Common myeloid progenitor, CD34-positive (primary cell): ENCODE results near the gene TCL1B.
"Not testable (repeated sequence)": the region's sequence is repeated elsewhere in the genome, so short reads cannot be mapped to it uniquely, and the experiment has no call there.

ENCODE experiments used
- CTCF ChIA-PET: fragments of 350-600 bp; sonication (Branson Sonifier 250); formaldehyde crosslinking; loops from one replicate; lab custom pipeline; 2021; ENCODE audit warnings: antibody characterized with exemption; lab: Charles Lee
- POLR2A ChIA-PET: fragments of 350-600 bp; sonication (Branson Sonifier 250); formaldehyde crosslinking; loops from one replicate; lab custom pipeline; 2021; ENCODE audit warnings: antibody characterized with exemption; lab: Charles Lee
- DNase-seq, 3 donors: peaks; one replicate each; pipeline versions ENCODE4 v3.0.0 to v3.0.0-alpha.2; 2013
- H3K27ac ChIP-seq, 2 experiments: 1 replicate in 1 of 2; 2 replicates in 1 of 2; pipeline ENCODE4 v1.7.0; 2013; ENCODE audit warnings: inconsistent platforms in 2 of 2, low read length in 2 of 2, mild to moderate bottlenecking in 2 of 2, low read depth in 1 of 2, moderate library complexity in 1 of 2; ENCODE audit not compliant: severe bottlenecking in 2 of 2, insufficient read depth in 1 of 2, poor library complexity in 1 of 2
- H3K27me3 ChIP-seq, 5 experiments: replicated peaks in 2 of 5; 1 replicate in 3 of 5; 2 replicates in 2 of 5; pipeline versions ENCODE4 v1.6.1 to v1.7.0; 2013; ENCODE audit warnings: low read length in 4 of 5, mild to moderate bottlenecking in 2 of 5, moderate library complexity in 2 of 5, inconsistent platforms in 1 of 5; ENCODE audit not compliant: insufficient read depth in 5 of 5, control insufficient read depth in 4 of 5
- H3K36me3 ChIP-seq, 4 experiments: 1 replicate in 2 of 4; 2 replicates in 2 of 4; pipeline versions ENCODE4 v1.6.1 to v1.7.0; 2013; ENCODE audit warnings: low read length in 3 of 4, control low read depth in 1 of 4, mild to moderate bottlenecking in 1 of 4; ENCODE audit not compliant: control insufficient read depth in 4 of 4, insufficient read depth in 4 of 4
- H3K4me1 ChIP-seq, 4 experiments: 1 replicate in 3 of 4; 2 replicates in 1 of 4; pipeline versions ENCODE4 v1.6.1 to v1.7.1; 2013; ENCODE audit warnings: low read length in 3 of 4, mild to moderate bottlenecking in 3 of 4, control low read depth in 1 of 4, inconsistent platforms in 1 of 4, moderate library complexity in 1 of 4; ENCODE audit not compliant: control insufficient read depth in 4 of 4, insufficient read depth in 4 of 4; ENCODE audit errors: control extremely low read depth in 1 of 4
- H3K4me3 ChIP-seq, 7 experiments: 1 replicate in 4 of 7; 2 replicates in 3 of 7; pipeline versions ENCODE4 v1.5.1 to v1.7.0; 2013; ENCODE audit warnings: mild to moderate bottlenecking in 7 of 7, low read length in 6 of 7, moderate library complexity in 6 of 7, inconsistent platforms in 2 of 7, low read depth in 2 of 7, control low read depth in 1 of 7; ENCODE audit not compliant: insufficient read depth in 4 of 7, control insufficient read depth in 1 of 7; ENCODE audit errors: extremely low read depth in 1 of 7
- H3K9me3 ChIP-seq, 5 experiments: 1 replicate in 4 of 5; 2 replicates in 1 of 5; pipeline versions ENCODE4 v1.6.1 to v1.7.1; 2013; ENCODE audit warnings: low read length in 4 of 5, mild to moderate bottlenecking in 2 of 5, inconsistent platforms in 1 of 5, low read depth in 1 of 5, moderate library complexity in 1 of 5; ENCODE audit not compliant: control insufficient read depth in 4 of 5, insufficient read depth in 2 of 5; ENCODE audit errors: control extremely low read depth in 1 of 5
- WGBS: methylation state at CpG from one replicate; pipeline ENCODE4 v1.1.5; 2013; ENCODE audit not compliant: insufficient coverage; 5-methylcytosine and 5-hydroxymethylcytosine counted together

Gene TCL1B

DNA sequence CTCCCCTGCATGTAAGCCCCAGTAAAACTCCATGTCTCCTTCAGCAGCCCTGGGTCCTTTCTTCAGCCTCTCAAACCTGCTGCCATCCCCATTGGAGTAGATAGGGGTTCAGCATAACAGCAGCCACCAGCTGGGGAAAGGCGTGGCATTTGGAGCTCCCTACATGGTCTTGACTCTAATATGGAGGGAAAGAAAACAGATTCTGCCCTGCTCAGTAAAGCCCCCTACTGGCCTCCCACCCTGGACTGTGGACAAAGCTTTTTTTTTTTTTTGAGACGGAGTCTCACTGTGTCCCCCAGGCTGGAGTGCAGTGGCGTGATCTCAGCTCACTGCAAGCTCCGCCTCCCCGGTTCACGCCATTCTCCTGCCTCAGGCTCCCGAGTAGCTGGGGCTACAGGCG lies 20.7 kb upstream of the TCL1B start:
- 89% methylated on average over 6 of the region's 8 CpGs for WGBS
- CTCF ChIA-PET: interaction anchor here (0.5 kb wide), 1 partner anchor 40 kb away, joined by 6 read pairs; no protein-coding TSS in a partner anchor
- POLR2A ChIA-PET: not testable (repeated sequence)

DNA sequence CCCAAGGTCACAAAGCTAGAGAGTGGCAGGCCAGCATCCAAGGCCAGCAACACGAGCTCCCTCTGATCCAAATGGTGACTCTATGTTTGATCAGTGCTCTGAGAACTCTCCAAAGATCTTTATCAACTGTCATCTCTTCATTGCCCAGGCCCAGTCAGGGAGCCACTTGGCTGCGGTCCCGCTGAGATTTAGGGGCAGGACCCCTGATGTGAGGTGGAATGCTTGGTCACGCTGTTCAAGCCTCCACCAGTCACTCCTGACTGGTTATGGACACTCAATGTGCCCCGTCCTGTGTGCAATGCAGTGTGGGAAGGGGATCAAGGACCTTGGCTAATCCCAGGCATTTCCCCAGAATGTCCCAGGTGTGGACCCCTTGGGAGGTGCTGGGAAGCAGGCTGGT lies 19.8 kb upstream of the TCL1B start:
- Histone ChIP-seq H3K4me3 (no peak overlapping the region), H3K9me3 (no peaks in the 10 kb centered on the region), H3K27ac (no peak overlapping the region), H3K36me3 (no peaks in the 10 kb centered on the region), H3K4me1 (peaks cover 0 to 4% (median 0%) of the 10 kb centered on the region in 4 experiments), H3K27me3 (peaks cover 0 to 6% (median 0%) of the 10 kb centered on the region in 5 experiments)
- no peak for DNase-seq
- POLR2A ChIA-PET: interaction anchor here (0.6 kb wide), 1 partner anchor 459 kb away, joined by 3 read pairs; no protein-coding TSS in a partner anchor
- CTCF ChIA-PET: interaction anchor here (0.9 kb wide), 1 partner anchor 14 kb away, joined by 3 read pairs; no protein-coding TSS in a partner anchor
- WGBS: 100% methylated on average over 2 of the region's 5 CpGs

More for the DNA sequence above, 20.7 kb upstream of the TCL1B start:
- H3K27ac ChIP-seq, H3K4me1 ChIP-seq, H3K4me3 ChIP-seq, H3K36me3 ChIP-seq, H3K9me3 ChIP-seq, DNase-seq: not testable (repeated sequence)
- peaks cover 0 to 10% (median 0%) of the 10 kb centered on the region in 5 experiments for H3K27me3 ChIP-seq

DNA sequence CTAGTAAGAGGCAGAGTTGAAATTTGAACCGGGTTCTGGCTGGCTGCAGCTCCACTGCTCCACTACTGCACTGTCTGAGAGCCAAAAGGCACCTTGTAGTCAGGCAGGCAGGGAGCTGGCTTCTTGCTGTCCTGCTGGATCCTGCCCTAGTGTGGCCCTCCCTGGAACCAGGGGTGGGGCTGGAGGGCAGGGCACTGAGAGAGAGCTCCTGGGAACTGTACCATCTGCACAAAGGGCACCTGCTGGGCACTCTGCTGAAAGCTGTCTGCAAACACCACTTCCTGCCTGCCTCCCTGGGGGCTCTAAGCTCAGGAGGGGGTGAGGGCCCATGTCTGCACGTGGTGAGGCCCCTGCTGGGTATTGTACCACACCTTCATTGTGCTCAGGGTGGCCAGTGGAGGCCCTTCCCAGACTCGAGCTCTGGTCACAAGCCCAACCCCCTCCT lies 19.0 kb upstream of the TCL1B start:
- Histone ChIP-seq H3K27me3 (peaks cover 0 to 6% (median 0%) of the 10 kb centered on the region in 5 experiments), H3K27ac (no peak overlapping the region), H3K36me3 (no peaks in the 10 kb centered on the region), H3K4me1 (peaks cover 0 to 4% (median 0%) of the 10 kb centered on the region in 4 experiments), H3K9me3 (no peaks in the 10 kb centered on the region), H3K4me3 (no peak overlapping the region)
- CTCF ChIA-PET: no interaction called here
- POLR2A ChIA-PET: interaction anchor here (0.6 kb wide), 1 partner anchor 460 kb away, joined by 3 read pairs; no protein-coding TSS in a partner anchor
- WGBS: 68% methylated on average over 3 of the region's 3 CpGs
- no peak for DNase-seq

DNA sequence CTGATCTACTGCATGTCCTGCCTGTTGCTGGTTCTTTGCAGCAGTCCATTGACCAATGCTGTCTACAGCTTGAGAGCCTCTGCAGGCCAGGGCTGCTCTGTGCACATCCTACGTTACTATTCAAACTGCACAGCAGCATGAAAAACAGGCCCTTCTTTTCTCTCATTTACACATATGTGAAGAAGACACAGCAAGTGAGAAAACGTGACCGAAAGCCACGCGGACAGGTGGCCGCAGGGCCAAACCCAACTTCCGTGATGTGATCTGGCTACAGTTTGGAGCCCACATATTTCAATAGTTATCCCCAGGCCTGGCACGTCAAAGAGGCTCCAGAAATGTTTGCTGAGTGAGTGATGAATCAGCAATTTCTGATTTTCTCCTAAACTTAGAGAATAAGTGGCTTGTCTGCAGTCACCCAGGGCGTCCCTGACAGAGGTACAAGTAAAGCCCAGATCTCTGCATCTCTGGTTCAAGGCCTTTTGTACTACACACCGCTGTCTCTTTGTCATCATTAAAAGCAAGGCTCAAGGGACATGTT lies 17.9 kb upstream of the TCL1B start:
- WGBS: 83% methylated on average over 10 of the region's 10 CpGs
- CTCF ChIA-PET: no interaction called here

DNA sequence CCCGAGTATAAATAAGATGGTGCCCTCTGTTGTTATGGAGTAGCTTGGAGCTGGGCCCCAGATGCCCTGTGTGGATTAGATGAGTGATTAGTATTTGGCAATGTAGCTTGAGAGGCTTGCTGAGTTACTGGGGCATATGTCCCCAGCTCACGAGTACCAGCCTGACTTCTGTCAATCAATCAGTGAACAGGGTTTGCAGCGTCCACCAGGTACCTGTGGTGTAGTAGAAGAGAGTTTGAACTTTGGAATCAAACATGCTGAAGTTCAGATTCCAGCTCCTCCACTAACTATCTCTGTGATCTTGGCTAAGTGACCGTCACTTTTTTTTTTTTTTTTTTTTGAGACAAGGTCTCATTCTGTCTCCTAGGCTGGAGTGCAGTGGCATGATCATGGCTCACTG lies 11.6 kb upstream of the TCL1B start:
- CTCF ChIA-PET: interaction anchor here (1.0 to 2.7 kb wide), 2 partner anchors 9 to 12 kb away, joined by 3 to 7 read pairs; no protein-coding TSS in a partner anchor
- Histone ChIP-seq H3K4me1 (no peaks in the 10 kb centered on the region), H3K27me3 (peaks cover 0 to 4% (median 0%) of the 10 kb centered on the region in 5 experiments), H3K4me3 (no peak overlapping the region), H3K27ac (no peak overlapping the region), H3K9me3 (peaks cover 0 to 4% (median 0%) of the 10 kb centered on the region in 5 experiments), H3K36me3 (no peaks in the 10 kb centered on the region)
- DNase-seq: no peak
- POLR2A ChIA-PET: no interaction called here
- 90% methylated on average over 2 of the region's 4 CpGs for WGBS

More for the DNA sequence above, 17.9 kb upstream of the TCL1B start:
- Histone ChIP-seq H3K36me3 (no peaks in the 10 kb centered on the region), H3K4me3 (no peak overlapping the region), H3K4me1 (peaks cover 0 to 2% (median 0%) of the 10 kb centered on the region in 4 experiments), H3K27ac (no peak overlapping the region), H3K9me3 (no peaks in the 10 kb centered on the region), H3K27me3 (peaks cover 0 to 6% (median 0%) of the 10 kb centered on the region in 5 experiments)
- no peak for DNase-seq
- POLR2A ChIA-PET: no interaction called here

DNA sequence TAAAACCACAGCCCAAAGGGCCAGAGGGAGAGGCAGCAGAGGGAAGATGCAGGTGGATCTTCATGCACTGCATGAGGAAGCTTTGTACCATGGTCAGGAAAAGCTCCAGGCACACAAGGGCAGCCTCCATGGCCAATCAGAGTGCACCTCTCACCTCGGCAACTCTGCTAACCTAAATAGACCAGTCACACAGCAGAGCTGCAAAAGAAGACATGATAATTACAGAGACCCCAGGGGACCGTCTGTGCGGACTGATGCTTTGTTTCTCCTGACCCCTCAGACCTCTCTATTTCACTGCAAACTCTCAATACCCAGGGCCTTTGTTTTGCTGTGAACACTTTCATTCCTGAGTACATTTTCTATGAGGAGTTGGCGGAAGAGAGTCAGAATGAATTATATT lies 10.7 kb upstream of the TCL1B start:
- Histone ChIP-seq H3K4me1 (no peaks in the 10 kb centered on the region), H3K9me3 (peaks cover 0 to 4% (median 0%) of the 10 kb centered on the region in 5 experiments), H3K27ac (no peak overlapping the region), H3K4me3 (no peak overlapping the region), H3K27me3 (peaks cover 0 to 2% (median 0%) of the 10 kb centered on the region in 5 experiments), H3K36me3 (no peaks in the 10 kb centered on the region)
- 59% methylated on average over 3 of the region's 4 CpGs for WGBS
- ChIA-PET CTCF (interaction anchor here (2.7 kb wide), 1 partner anchor 8 kb away, joined by 7 read pairs; no protein-coding TSS in a partner anchor), POLR2A (no interaction called here)
- no peak for DNase-seq

DNA sequence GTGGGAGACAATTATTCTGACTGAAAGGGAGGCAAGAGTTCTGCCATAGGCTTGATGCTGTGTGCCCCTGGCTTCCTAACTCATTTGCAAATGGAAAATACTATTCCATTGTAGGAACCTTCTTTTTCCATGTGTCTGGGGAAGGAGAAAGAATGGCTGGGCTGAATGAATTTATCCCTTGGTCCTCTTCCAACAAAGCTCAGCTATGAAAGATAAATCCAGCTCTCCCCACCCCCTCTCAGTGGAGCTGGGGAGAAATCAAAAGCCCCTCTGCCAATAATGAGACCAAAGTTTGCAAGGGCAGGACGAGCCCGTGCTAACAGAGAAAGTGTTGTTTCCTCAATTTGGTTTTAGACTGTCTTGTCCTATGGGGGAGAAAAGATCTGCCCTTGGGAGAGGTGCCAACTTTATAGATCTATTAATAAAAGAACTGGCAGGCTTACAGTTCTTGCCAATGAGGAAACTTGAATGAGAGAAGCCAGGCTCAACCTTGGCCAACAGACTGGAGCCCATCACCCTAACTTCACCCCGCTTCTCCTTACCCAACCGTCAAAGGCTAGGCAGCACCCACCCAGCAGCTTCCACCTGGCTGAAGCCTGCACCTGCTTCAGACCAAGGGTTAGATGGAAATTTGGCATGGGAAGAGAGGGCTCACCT lies 8.9 kb upstream of the TCL1B start:
- no peaks in the 10 kb centered on the region for H3K4me1 ChIP-seq
- WGBS: 69% methylated on average over 2 of the region's 4 CpGs
- no peak overlapping the region for H3K4me3 ChIP-seq
- no peaks in the 10 kb centered on the region for H3K36me3 ChIP-seq
- ChIA-PET POLR2A (no interaction called here), CTCF (no interaction called here)
- H3K27ac ChIP-seq: no peak overlapping the region
- peaks cover 0 to 3% (median 2%) of the 10 kb centered on the region in 5 experiments for H3K27me3 ChIP-seq
- no peak for DNase-seq
- peaks cover 0 to 4% (median 0%) of the 10 kb centered on the region in 5 experiments for H3K9me3 ChIP-seq
